GM18868 (cell line): ENCODE results near the gene RAB36.

Source experiments
- ATAC-seq: cut with Tn5 transposase; IDR thresholded peaks from one replicate; pipeline ENCODE4 v1.9.1; 2021; ENCODE audit warnings: mild to moderate bottlenecking, moderate library complexity; ENCODE audit not compliant: unreplicated experiment

Gene RAB36

DNA sequence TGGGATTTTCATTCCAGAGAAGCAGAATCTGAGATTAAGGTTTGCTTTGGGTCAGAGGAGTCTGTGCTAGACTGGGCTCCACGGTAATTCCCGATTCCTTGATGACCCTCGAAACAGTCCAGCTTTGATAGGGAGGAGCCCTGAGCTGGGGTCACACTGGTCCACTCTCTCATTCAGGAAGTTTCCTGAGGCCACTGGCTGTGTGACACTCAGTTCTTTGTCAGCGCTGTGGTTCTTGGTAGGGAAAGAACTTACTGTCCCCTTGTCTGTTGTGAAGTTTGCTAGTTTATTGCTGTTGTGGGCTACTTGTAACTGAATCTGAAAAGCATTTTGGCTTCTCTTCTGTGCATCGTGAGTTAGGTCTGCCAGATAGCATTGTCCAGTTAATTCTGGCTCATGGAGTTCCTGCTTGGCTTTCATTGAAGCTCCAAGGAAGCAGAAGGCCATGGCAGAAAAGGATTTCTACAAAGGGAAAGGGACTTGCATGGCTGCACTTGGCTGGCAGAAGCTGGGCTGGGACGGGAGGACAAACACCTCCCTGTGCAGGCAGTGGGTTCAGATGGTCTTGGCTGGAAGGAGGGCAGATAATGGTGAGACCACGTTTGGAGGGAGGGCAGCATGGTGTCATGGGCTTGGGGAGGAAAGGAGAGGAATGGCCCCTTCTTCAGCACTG is 58.3 kb downstream of the RAB36 start:
- ATAC-seq = no peak

DNA sequence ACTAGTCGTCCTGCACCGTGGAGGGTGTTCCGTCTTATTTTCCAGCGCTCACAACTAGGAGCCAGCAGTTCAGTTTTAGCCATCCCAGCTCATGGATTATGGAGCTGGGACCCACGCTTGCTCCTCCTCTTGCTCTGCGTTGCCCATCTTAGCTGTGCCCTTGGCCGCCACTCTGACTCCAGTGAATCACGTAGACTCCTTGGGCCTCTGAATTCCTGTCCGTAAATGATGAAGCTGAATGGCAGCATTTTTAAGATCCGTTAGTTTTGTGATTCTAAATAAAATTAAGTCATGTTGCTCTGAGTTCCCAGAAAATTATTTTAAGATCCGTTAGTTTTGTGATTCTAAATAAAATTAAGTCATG is 58.8 kb downstream of the RAB36 start:
- no peak for ATAC-seq

DNA sequence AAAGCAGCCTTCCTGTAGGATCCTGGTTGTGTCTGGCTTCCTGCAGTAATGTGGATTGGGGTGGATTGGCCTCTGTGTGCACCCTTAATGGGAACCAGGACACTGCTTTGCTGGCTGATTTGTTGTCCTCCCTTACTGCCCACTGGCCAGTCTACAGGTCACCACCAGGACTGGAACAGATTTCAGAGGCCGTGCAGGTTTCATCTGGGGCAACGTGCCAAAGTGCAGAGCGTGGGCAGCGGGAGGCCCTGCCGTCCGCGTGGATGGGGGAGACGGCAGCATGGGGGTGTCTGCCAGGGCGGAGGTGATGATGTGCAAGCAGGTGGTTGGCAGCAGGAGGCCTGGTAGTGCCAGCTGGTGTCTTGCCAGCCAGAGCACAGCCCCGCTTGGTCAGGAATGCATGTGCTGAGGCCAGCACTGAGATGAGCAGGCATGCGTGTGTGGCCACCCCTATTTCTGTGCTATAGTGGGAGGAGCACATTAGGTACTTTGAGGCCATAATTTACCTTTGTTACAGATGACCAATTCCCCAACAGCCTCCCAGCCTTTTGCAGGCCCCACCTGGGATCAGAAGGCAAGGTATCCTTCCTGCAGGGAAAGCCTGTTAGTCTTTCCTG is 59.4 kb downstream of the RAB36 start:
- ATAC-seq = no peak

DNA sequence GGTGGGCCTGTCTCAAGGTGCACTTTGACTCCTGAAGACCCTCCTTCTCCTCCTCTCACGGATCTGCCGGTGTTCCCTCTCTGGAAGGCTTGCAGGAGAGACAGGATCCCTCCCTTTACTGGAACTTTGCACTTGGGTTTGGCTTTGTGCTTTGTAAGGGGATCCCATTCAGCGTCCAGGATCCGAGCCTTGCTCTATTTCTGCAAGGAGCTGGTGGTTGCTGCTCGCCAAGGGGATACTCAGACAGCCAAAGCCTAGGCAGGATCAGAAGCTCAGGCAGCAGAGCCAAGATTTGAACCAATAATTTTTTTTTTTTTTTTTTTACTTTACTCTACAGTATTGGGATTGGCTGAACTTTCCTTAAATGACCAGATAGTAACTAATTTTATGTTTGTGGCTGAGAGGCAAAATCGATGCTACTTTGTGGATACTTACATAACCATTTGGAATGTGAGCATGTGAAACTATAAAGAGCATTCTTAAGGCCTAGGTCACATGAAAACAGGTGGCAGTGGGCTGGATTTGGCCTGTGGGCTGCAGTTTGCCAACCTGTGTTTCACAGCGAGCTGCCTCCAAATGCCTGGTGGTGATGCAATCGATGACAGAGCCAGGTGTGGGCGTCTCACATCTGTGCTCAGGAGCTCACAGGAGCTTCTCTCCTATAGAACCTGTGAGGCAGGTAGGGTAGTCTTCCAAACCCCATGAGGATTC is 60.2 kb downstream of the RAB36 start:
- ATAC-seq = no peak

DNA sequence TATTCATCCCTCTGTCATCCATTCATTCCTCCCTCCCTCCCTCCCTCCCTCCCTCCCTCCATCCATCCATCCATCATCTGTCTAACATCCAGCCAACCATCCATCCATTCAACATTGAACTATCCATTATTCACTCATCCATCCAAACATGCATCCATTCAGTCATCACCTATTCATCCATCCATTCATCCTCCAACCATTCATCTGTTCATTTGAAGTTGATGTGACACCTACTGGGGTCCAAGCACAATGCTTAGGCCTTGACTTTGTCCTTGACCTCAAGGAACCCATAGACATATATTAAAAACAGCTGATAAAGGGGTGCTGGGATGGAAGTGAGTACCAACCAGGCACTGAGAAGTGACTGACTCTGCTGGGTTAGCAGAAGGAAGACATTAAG is 61.6 kb downstream of the RAB36 start:
- ATAC-seq = no peak

DNA sequence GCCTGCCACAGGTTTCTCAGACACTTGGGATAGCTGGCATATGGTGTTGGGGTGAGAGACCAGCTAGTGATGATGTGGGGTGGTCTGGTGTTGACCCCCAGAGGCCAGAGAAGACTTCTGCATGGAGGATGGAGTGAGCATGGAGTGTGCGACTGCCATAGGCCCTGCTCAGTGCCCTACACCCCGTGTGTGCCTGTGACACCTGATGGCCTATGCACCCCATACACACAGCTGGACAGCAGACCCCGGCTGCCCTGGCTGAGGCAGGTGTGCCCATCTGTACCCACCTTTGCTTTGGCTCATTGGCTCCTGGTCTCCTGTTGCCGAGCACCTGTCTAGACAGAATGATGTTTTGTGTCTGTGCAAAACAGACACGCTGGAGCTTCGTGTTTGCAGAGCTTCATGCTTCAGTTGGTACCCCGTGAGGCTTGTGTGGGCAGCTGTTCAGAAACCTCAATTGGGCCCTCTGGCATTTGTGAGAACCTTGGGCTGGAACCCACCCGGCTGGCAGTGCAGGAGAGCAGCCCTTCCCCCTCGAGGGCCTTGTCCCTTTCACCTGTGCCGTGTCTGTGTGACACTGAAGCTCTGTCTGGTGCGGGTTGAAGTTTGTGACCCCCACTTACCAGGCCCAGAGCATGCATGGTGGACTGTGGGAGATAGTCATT is 62.6 kb downstream of the RAB36 start:
- no peak for ATAC-seq

DNA sequence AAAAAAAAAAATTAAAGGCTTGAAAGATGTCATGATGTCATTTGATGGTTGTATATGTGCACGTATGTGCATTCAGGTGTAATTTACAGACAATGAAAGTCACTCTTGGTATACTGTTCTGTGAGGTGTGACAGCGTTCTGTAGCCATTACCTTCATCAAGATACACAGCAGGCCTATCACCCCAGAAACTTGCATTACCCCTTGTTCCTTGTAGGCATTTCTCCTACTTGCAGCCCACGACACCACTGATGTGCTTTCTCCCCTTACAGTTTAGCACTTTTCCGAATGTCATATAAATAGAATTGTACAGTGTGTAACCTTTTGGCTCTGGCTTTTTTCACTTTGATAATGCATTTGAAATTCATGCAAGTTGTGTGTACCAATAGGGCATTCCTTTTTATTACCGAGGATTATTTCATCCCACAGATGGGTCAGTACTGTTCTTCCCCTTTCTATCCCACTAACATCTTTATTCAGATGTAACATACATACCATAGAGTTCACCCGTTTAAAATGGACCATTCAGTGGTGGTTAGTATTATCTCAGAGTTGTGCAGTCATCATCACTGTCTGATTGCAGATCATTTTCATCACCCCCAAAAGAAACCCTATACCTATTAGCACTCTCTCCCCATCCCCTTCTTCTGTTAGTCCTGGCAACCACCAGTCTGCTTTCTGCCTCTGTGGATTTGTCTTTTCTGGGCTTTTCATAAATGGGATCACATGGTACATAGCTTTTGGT is 65.3 kb downstream of the RAB36 start:
- no peak for ATAC-seq

DNA sequence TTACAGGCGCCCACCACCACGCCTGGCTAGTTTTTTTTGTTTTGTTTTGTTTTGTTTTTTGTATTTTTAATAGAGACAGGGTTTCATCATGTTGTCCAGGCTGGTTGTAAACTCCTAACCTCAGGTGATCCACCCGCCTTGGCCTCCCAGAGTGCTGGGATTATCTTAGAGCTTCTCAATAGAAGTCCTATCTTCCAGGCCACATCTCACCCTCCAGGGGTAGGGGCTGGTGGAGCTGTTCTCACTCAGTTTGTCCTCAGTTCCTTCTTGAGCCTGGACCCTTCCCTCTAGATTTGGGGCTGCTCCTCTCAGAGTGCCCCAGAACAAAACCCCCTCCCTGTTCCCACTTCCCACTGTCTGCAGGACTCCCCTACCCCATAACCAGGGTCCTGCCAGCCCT is 66.3 kb downstream of the RAB36 start:
- no peak for ATAC-seq

DNA sequence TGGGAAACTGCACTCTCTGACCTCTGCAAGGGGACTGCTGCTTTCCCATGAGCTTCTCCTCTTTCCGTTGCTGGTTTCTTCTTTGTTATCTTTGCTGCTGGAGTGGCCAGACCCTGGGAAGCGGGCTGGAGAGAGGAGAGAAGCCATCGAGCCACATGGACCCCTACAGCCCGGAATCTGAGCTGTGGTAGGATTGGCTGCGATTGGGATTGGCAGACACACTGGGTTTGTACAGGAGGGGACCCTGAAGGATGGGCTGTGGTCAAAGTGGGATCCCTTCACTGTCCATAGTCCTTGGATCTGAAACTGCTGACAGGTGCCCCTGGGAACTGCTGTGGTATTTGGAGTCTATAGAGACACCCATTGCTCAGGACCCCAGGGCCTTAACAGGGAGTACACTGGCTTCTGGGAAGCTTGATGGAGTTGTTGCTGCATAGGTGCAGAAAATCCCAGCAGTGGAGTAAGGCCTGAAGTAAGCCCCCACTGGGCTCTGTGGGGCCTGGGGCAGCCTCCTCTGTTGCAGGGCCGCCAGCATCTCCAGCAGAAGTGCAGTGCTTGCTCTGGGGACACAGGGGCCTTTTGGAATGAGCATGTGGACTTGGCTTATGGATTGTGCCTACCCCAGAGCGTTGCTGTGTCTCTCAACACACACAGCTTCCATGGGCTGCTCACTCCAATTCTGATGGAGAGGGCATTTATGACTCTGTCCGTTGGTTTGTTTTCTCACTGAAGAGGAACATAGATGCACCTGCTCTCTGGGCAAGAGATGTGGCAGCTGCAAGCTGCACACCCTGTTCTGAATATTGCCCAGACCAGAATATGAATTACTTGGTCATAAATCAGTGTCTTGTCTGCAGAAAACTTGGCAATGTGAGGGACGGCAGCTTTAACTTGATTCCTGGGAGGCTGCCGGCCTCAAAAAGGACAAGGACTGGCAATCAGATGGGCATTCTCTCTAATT is 67.1 kb downstream of the RAB36 start:
- ATAC-seq = no peak

DNA sequence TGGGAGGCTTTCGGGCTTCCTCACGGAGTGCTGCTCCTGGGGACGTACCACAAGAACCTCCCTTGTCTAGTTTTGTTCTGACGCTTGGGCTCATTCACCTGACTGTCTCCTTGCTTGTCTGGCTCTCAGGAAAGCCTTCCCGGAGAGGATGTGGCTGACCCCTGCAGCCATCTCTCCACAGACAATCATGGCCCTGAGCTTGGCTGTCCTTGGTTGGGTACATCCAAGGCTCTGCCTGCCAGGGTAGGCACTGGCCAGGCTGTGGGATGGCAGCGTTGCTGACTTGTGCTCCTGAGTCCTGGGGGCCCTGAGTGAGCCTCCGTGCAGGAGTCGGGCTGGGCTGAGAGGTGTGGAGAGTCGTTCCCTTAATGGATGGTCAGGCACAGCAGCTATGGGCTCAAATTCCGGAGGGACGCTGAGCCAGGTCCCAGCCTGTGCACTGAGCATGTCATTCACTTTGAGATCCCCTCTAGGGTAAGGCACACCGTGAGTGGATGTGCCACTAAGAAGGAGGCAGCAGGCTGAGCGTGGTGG is 67.8 kb downstream of the RAB36 start:
- ATAC-seq = no peak

DNA sequence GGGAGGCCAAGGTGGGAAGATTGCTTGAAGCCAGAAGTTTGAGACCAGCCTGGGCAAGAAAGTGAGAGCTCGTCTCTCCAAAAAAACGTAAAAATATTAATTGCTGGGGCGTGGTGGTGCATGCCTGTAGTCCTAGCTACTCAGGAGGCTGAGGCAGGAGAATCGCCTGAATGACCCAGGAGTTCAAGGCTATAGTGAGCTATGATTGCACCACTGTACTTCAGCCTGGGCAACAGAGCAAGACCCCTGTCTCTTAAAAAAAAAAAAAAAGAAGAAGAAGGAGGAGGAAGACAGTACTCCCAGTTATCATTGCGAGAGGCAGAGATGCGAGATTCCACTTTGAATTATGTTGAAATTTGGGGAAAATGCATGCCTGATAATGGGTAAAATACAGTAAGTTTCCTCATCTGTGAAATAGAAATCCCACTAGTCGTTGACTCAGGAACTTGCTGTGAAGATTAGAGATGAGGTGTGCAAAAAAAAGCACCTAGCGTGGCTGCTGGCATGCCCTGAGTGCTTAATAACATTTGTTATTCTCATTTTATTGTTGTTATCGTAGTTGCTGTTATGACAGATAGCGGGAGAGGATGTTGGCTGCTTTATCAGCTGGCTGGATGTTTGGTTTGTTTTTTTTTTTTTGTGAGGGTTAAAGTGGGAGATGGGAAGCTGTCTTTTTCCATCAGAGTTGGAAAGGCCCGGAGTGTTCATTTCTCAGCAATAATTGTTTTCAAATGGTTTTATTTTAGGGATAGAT is 68.5 kb downstream of the RAB36 start:
- no peak for ATAC-seq
